Osteocyte (in vitro differentiated cells): Measurements from ENCODE around the gene SLC39A3. TPM values are rescaled to one million over a fixed set of nuclear protein-coding genes. Genes with fewer than 3 reads are reported as not detected.

ENCODE experiments used
- DNase-seq: peaks from one replicate; pipeline ENCODE4 v3.0.0; 2021; ENCODE audit warnings: mixed read lengths; ENCODE audit not compliant: unreplicated experiment; ENCODE audit errors: extremely low spot score
- H3K27ac Mint-ChIP-seq: one replicate; pipeline ENCODE4 v1.8.0; 2021; ENCODE audit warnings: mild to moderate bottlenecking, mixed read lengths; ENCODE audit not compliant: unreplicated experiment
- H3K27me3 Mint-ChIP-seq: one replicate; pipeline ENCODE4 v1.8.0; 2021; ENCODE audit warnings: mixed read lengths; ENCODE audit not compliant: unreplicated experiment
- H3K36me3 Mint-ChIP-seq: one replicate; pipeline ENCODE4 v1.8.0; 2021; ENCODE audit warnings: mixed read lengths; ENCODE audit not compliant: unreplicated experiment
- H3K4me1 Mint-ChIP-seq: one replicate; pipeline ENCODE4 v1.8.0; 2021; ENCODE audit warnings: mixed read lengths; ENCODE audit not compliant: unreplicated experiment
- H3K4me3 Mint-ChIP-seq: one replicate; pipeline ENCODE4 v1.8.0; 2021; ENCODE audit warnings: mild to moderate bottlenecking, moderate library complexity, mixed read lengths; ENCODE audit not compliant: unreplicated experiment
- H3K9me3 Mint-ChIP-seq: one replicate; pipeline ENCODE4 v1.8.0; 2021; ENCODE audit warnings: mixed read lengths; ENCODE audit not compliant: unreplicated experiment
- CTCF ChIP-seq: fragments of 200-600 bp; sonication (generic); IDR thresholded peaks from 2 replicates; pipeline ENCODE4 v1.5.0; 2021; ENCODE audit warnings: antibody characterized with exemption, mild to moderate bottlenecking, moderate library complexity
- total RNA-seq: library from RNA; stranded (reverse); gene quantifications from 2 replicates; pipeline ENCODE4 v1.2.1, GENCODE V29; 2021

Gene SLC39A3
- total RNA-seq, 1 donor from 2014 or later = 36.5 TPM

GRCh38 chr19:2771786-2772674 is 32.2 kb upstream of the SLC39A3 start:
- no peak overlapping the region for H3K27ac Mint-ChIP-seq
- peaks cover 3% of the 10 kb centered on the region for H3K36me3 Mint-ChIP-seq
- H3K4me3 Mint-ChIP-seq = no peak overlapping the region
- peaks cover 6% of the 10 kb centered on the region for H3K4me1 Mint-ChIP-seq
- H3K27me3 Mint-ChIP-seq = no peaks in the 10 kb centered on the region
- H3K9me3 Mint-ChIP-seq = no peaks in the 10 kb centered on the region
- no peak for TF ChIP-seq CTCF
- no peak for DNase-seq

GRCh38 chr19:2770055-2771013 is 30.5 kb upstream of the SLC39A3 start:
- no peak for DNase-seq
- H3K4me1 Mint-ChIP-seq = peaks cover 4% of the 10 kb centered on the region
- H3K9me3 Mint-ChIP-seq = no peaks in the 10 kb centered on the region

GRCh38 chr19:2769218-2769617 is 29.4 kb upstream of the SLC39A3 start:
- no peak overlapping the region for H3K27ac Mint-ChIP-seq
- no peaks in the 10 kb centered on the region for H3K27me3 Mint-ChIP-seq
- no peaks in the 10 kb centered on the region for H3K9me3 Mint-ChIP-seq
- no peaks in the 10 kb centered on the region for H3K4me1 Mint-ChIP-seq
- H3K4me3 Mint-ChIP-seq = no peak overlapping the region
- DNase-seq = no peak
- no peak for TF ChIP-seq CTCF
- H3K36me3 Mint-ChIP-seq = peaks cover 6% of the 10 kb centered on the region

More at GRCh38 chr19:2770055-2771013, 30.5 kb upstream of the SLC39A3 start:
- no peak overlapping the region for H3K4me3 Mint-ChIP-seq
- no peak overlapping the region for H3K27ac Mint-ChIP-seq
- no peaks in the 10 kb centered on the region for H3K27me3 Mint-ChIP-seq
- no peak for TF ChIP-seq CTCF
- H3K36me3 Mint-ChIP-seq = peaks cover 2% of the 10 kb centered on the region

GRCh38 chr19:2768365-2769132 is 28.7 kb upstream of the SLC39A3 start:
- Mint-ChIP-seq H3K4me1 (no peaks in the 10 kb centered on the region), H3K27ac (no peak overlapping the region), H3K36me3 (peaks cover 6% of the 10 kb centered on the region), H3K4me3 (no peak overlapping the region), H3K9me3 (no peaks in the 10 kb centered on the region), H3K27me3 (no peaks in the 10 kb centered on the region)
- DNase-seq = no peak
- no peak for TF ChIP-seq CTCF
